Natural killer cell (primary cell): ENCODE data around the gene SLC17A9. TPM values are rescaled to one million over a fixed set of nuclear protein-coding genes. Genes with fewer than 3 reads are reported as not detected.

Experiments used
- ATAC-seq, 3 donors: fragments of 150-1000 bp in 2 of 3; fragments of 200-7000 bp in 1 of 3; cut with Tn5 transposase; 1 replicate in 1 of 3; 2 replicates in 2 of 3; pipeline ENCODE4 v1.10.0; 2021; ENCODE audit warnings: mild to moderate bottlenecking in 2 of 3, moderate library complexity in 2 of 3
- DNase-seq, 2 donors: peaks; one replicate each; pipeline versions ENCODE4 v3.0.0 to v3.0.0-alpha.2; 2013 to 2021; ENCODE audit warnings: mixed read lengths in 1 of 2
- H3K27ac ChIP-seq: one replicate; pipeline ENCODE4 v1.5.1; 2013; ENCODE audit warnings: mild to moderate bottlenecking, low read length
- H3K27me3 ChIP-seq: one replicate; pipeline ENCODE4 v1.6.1; 2013; ENCODE audit warnings: low read length; ENCODE audit not compliant: control insufficient read depth, insufficient read depth
- H3K36me3 ChIP-seq: one replicate; pipeline ENCODE4 v1.6.1; 2013; ENCODE audit warnings: low read length; ENCODE audit not compliant: control insufficient read depth, insufficient read depth
- H3K4me1 ChIP-seq: one replicate; pipeline ENCODE4 v1.6.1; 2013; ENCODE audit warnings: low read length; ENCODE audit not compliant: control insufficient read depth, insufficient read depth
- H3K4me3 ChIP-seq: one replicate; pipeline ENCODE4 v1.5.1; 2013; ENCODE audit warnings: low read length
- H3K9me3 ChIP-seq: one replicate; pipeline ENCODE4 v1.6.1; 2013; ENCODE audit warnings: low read length; ENCODE audit not compliant: control insufficient read depth, insufficient read depth
- H3K27ac Mint-ChIP-seq, 2 donors: one replicate each; pipeline ENCODE4 v1.8.0; 2022; ENCODE audit warnings: mild to moderate bottlenecking in 2 of 2, mixed read lengths in 2 of 2, moderate library complexity in 1 of 2
- H3K27me3 Mint-ChIP-seq, 2 donors: one replicate each; pipeline ENCODE4 v1.8.0; 2022; ENCODE audit warnings: low read depth in 2 of 2, mixed read lengths in 2 of 2
- H3K36me3 Mint-ChIP-seq: one replicate; pipeline ENCODE4 v1.8.0; 2022; ENCODE audit warnings: mixed read lengths
- H3K4me1 Mint-ChIP-seq, 2 donors: one replicate each; pipeline ENCODE4 v1.8.0; 2022; ENCODE audit warnings: mixed read lengths in 2 of 2
- H3K4me3 Mint-ChIP-seq: one replicate; pipeline ENCODE4 v1.8.0; 2022; ENCODE audit warnings: mild to moderate bottlenecking, moderate library complexity, mixed read lengths
- H3K9me3 Mint-ChIP-seq, 2 donors: one replicate each; pipeline ENCODE4 v1.8.0; 2022; ENCODE audit warnings: mixed read lengths in 2 of 2
- CTCF ChIP-seq: fragments of 200-600 bp; IDR thresholded peaks from one replicate; pipeline ENCODE4 v1.8.0; 2022; ENCODE audit warnings: antibody characterized with exemption
- WGBS: methylation state at CpG from one replicate; pipeline ENCODE4 v1.1.7; 2013; ENCODE audit warnings: missing lambda C conversion rate; ENCODE audit not compliant: insufficient coverage; 5-methylcytosine and 5-hydroxymethylcytosine counted together
- intact Hi-C: fragments of 100-400 bp; cut with micrococcal nuclease; formaldehyde crosslinking; loops from one replicate; pipeline ENCODE4 v1.14.2; 2022
- total RNA-seq, 4 donors: library from RNA; stranded (reverse); fragments of 120-200 nt in 1 of 4; gene quantifications; one replicate each; pipeline versions ENCODE4 v1.2.3 to v1.2.4, GENCODE V29; 2013 to 2022

Gene SLC17A9
- total RNA-seq, 3 donors from 2014 or later (not counting 1 experiment from before 2014, with no cell fraction given): 22.3 to 24.0 (median 23.8) TPM

GRCh38 chr20:62990306-62990825, 37.9 kb downstream of the SLC17A9 start:
- Mint-ChIP-seq H3K4me3 (no peak overlapping the region), H3K4me1 (peaks cover 11 to 14% of the 10 kb centered on the region in 2 donors), H3K36me3 (no peaks in the 10 kb centered on the region), H3K27me3 (peaks cover 5 to 14% of the 10 kb centered on the region in 2 donors), H3K27ac (no peak overlapping the region), H3K9me3 (no peaks in the 10 kb centered on the region)
- H3K27ac ChIP-seq: no peak overlapping the region
- intact Hi-C loops: no loop called here
- H3K4me3 ChIP-seq: no peak overlapping the region
- ATAC-seq (no peak), DNase-seq (no peak)
- 77% methylated on average over 22 of the region's 22 CpGs for WGBS
- H3K9me3 ChIP-seq: no peaks in the 10 kb centered on the region
- no peak for TF ChIP-seq CTCF
- H3K36me3 ChIP-seq: no peaks in the 10 kb centered on the region
- peaks cover 23% of the 10 kb centered on the region for H3K4me1 ChIP-seq
- H3K27me3 ChIP-seq: no peaks in the 10 kb centered on the region

- H3K27ac ChIP-seq: no peak overlapping the region
- 85% methylated on average over 13 of the region's 13 CpGs for WGBS
- no peak overlapping the region for H3K27ac Mint-ChIP-seq
- no peak overlapping the region for H3K4me3 Mint-ChIP-seq
- H3K9me3 ChIP-seq: no peaks in the 10 kb centered on the region
- no peaks in the 10 kb centered on the region for H3K9me3 Mint-ChIP-seq
- peaks cover 7 to 14% of the 10 kb centered on the region in 2 donors for H3K27me3 Mint-ChIP-seq
- intact Hi-C loops: no loop called here
- DNase-seq (no peak), ATAC-seq (no peak)
- H3K4me1 ChIP-seq: peaks cover 23% of the 10 kb centered on the region
- no peaks in the 10 kb centered on the region for H3K36me3 Mint-ChIP-seq
- no peaks in the 10 kb centered on the region for H3K36me3 ChIP-seq
- no peaks in the 10 kb centered on the region for H3K27me3 ChIP-seq
- no peak for TF ChIP-seq CTCF
- peaks cover 10 to 11% of the 10 kb centered on the region in 2 donors for H3K4me1 Mint-ChIP-seq
- no peak overlapping the region for H3K4me3 ChIP-seq
Observed at GRCh38 chr20:62991196-62991807, 38.8 kb downstream of the SLC17A9 start.

GRCh38 chr20:62991863-62992262, 39.4 kb downstream of the SLC17A9 start:
- no peak overlapping the region for H3K27ac ChIP-seq
- no peak for TF ChIP-seq CTCF
- H3K4me3 Mint-ChIP-seq: no peak overlapping the region
- no peaks in the 10 kb centered on the region for H3K9me3 Mint-ChIP-seq
- intact Hi-C loops: no loop called here
- WGBS: 67% methylated on average over 6 of the region's 6 CpGs
- H3K4me1 Mint-ChIP-seq: peaks cover 10 to 11% of the 10 kb centered on the region in 2 donors
- no peaks in the 10 kb centered on the region for H3K36me3 Mint-ChIP-seq
- peaks cover 7 to 14% of the 10 kb centered on the region in 2 donors for H3K27me3 Mint-ChIP-seq
- H3K36me3 ChIP-seq: no peaks in the 10 kb centered on the region
- DNase-seq (no peak), ATAC-seq (no peak)
- H3K9me3 ChIP-seq: no peaks in the 10 kb centered on the region
- peaks cover 23% of the 10 kb centered on the region for H3K4me1 ChIP-seq
- no peak overlapping the region for H3K4me3 ChIP-seq
- H3K27me3 ChIP-seq: no peaks in the 10 kb centered on the region
- H3K27ac Mint-ChIP-seq: no peak overlapping the region
